Activated CD4-positive, alpha-beta T cell treated with anti-CD3 and anti-CD28 coated beads, Interleukin-2, amount 50 U/mL, for 24 hours (primary cell): ENCODE results near the gene NDUFS5.
"Not testable (repeated sequence)": the region's sequence is repeated elsewhere in the genome, so short reads cannot be mapped to it uniquely, and the experiment has no call there.

ENCODE experiments used
- DNase-seq, 2 donors: peaks; one replicate each; pipeline ENCODE4 v3.0.0-alpha.2; 2020; ENCODE audit warnings: low read depth in 1 of 2, low spot score in 1 of 2

The NDUFS5 gene

DNA sequence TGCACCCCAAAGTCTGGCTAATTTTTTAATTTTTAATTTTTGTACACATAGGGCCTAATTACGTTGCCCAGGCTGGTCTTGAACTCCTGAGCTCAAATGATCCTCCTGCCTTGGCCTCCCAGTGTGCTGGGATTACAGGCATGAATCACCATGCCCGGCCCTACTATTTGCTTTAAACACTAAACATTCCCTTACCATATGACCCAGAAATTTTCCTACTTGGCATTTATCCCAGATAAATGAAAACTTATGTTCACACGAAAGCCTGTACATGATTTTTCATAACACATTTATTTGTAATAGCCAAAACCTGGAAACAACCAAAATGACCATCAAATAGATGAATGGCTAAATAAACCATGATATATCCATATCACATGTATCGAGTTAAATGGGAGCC lies 35.8 kb downstream of the NDUFS5 start:
- no peak for DNase-seq

DNA sequence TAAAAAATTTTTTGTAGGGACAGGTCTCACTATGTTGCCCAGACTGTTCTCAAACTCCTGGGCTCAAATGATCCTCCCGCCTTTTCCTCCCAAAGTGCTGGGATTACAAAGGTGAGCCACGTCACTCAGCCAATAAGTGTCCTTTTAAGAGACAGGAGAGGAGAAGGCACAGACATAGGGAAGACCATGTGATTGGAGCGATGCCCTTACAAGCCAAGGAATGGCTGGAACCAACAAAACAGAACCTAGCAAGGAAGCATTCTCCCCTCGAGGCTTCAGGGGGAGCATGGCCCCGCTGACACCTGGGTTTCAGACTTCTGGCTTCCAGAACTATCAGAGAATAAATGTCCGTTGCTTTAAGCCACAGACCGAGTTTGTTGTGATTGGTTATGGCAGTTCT lies 37.0 kb downstream of the NDUFS5 start:
- DNase-seq, result no peak

GRCh38 chr1:39063775-39064174 lies 37.6 kb downstream of the NDUFS5 start:
- DNase-seq, result no peak

GRCh38 chr1:39065542-39065941 lies 39.4 kb downstream of the NDUFS5 start:
- DNase-seq, result no peak

- DNase-seq, result not testable (repeated sequence)
Measured at GRCh38 chr1:39068227-39068626, 42.1 kb downstream of the NDUFS5 start.

DNA sequence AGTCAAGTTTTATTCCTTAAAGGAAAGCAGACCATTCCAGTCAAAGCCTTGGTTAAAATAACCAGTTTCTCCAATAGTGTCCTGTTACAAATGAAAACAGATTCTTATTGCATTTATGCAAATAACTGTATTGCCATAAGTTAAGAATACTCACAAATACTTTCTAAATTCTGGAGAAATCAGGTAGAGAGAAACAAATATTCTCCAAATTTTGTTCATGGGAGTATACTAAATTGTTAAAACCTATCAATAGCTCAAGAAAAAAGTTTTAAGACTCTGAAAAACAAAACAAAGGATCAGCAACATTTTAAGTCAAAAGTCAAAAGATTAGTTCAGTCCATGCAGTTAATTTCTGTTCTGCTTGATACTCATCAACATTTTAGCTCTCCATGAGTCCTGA lies 45.4 kb downstream of the NDUFS5 start:
- not testable (repeated sequence) for DNase-seq

DNA sequence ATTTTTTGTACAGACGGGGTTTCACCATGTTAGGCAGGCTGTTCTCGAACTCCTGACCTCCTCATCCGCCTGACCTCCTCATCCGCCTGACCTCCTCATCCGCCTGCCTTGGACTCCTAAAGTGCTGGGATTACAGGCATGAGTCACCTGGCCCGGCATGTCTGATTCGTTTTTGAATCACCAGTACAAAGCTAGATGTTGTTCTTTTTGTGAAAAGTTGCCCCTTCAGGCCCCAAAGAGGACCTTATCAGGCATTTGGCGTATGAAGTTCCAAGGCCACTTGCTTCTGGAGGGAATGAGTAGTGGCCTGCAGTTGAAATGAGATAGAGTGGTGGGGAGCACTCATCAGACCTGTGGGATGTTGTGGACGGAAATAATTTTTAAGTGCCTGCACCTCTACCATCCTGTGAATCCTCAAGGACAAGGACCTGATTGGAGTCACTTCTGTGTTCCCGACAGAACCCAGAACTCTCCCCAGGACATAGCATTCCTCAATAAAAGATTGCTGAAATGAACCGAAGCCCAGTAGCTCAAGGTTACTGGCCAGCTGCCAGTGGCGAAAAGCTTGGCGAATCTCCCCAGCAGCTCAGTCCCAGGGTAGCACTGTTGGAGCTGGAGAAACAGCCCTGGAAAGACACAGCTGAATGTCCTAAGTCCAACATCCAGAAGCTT lies 50.1 kb downstream of the NDUFS5 start:
- no peak for DNase-seq

- no peak for DNase-seq
Measured at GRCh38 chr1:39076799-39077148, 50.6 kb downstream of the NDUFS5 start.

GRCh38 chr1:39080269-39080826 lies 54.2 kb downstream of the NDUFS5 start:
- no peak for DNase-seq

- no peak for DNase-seq
Measured at GRCh38 chr1:39080831-39081270, 54.7 kb downstream of the NDUFS5 start.

- no peak for DNase-seq
Measured at GRCh38 chr1:39081271-39082009, 55.3 kb downstream of the NDUFS5 start.

GRCh38 chr1:39082010-39082799 lies 56.1 kb downstream of the NDUFS5 start:
- no peak for DNase-seq

- DNase-seq, result no peak
Measured at GRCh38 chr1:39082811-39083576, 56.8 kb downstream of the NDUFS5 start.

GRCh38 chr1:39084191-39084590 lies 58.0 kb downstream of the NDUFS5 start:
- no peak for DNase-seq
